Heart left ventricle (tissue), 16 donors: ENCODE results near the gene CADPS2. TPM values are rescaled to one million over a fixed set of nuclear protein-coding genes. Genes with fewer than 3 reads are reported as not detected.

Source experiments
- ATAC-seq, 4 donors: fragments of 200-7000 bp; cut with Tn5 transposase; one replicate each; pipeline ENCODE4 v1.9.1; 2020 to 2022; ENCODE audit warnings: moderate library complexity in 4 of 4, mild to moderate bottlenecking in 3 of 4, moderate number of reproducible peaks in 1 of 4
- DNase-seq, 5 donors: peaks; one replicate each; pipeline ENCODE4 v3.0.0-alpha.2; 2020
- H3K27ac ChIP-seq, 12 donors: fragments of 200-600 bp; sonication (generic) in 4 of 12; one replicate each; pipeline versions ENCODE4 v1.5.0 to v1.8.0; 2016 to 2022; ENCODE audit warnings: mild to moderate bottlenecking in 2 of 12
- H3K27me3 ChIP-seq, 9 donors: fragments of 200-600 bp; sonication (generic) in 2 of 9; one replicate each; pipeline versions ENCODE4 v1.5.1 to v1.8.0; 2016 to 2022; ENCODE audit warnings: mild to moderate bottlenecking in 3 of 9
- H3K36me3 ChIP-seq, 9 donors: fragments of 200-600 bp; sonication (generic) in 2 of 9; one replicate each; pipeline versions ENCODE4 v1.5.0 to v1.8.0; 2018 to 2022; ENCODE audit warnings: mild to moderate bottlenecking in 2 of 9
- H3K4me1 ChIP-seq, 12 donors: fragments of 200-600 bp; sonication (generic) in 4 of 12; one replicate each; pipeline versions ENCODE4 v1.5.0 to v1.8.0; 2016 to 2022; ENCODE audit warnings: mild to moderate bottlenecking in 3 of 12
- H3K4me3 ChIP-seq, 12 donors: fragments of 200-600 bp; sonication (generic) in 4 of 12; one replicate each; pipeline versions ENCODE4 v1.5.0 to v1.8.0; 2017 to 2022; ENCODE audit warnings: mild to moderate bottlenecking in 9 of 12, moderate library complexity in 4 of 12
- H3K9me3 ChIP-seq, 12 donors: fragments of 200-600 bp; sonication (generic) in 4 of 12; one replicate each; pipeline versions ENCODE4 v1.5.0 to v1.8.0; 2016 to 2022; ENCODE audit warnings: mild to moderate bottlenecking in 1 of 12
- CTCF ChIP-seq, 12 donors: fragments of 200-600 bp; sonication (generic) in 4 of 12; IDR thresholded peaks; one replicate each; pipeline versions ENCODE4 v1.5.0 to v1.8.0; 2018 to 2022; ENCODE audit warnings: antibody characterized with exemption in 12 of 12, mild to moderate bottlenecking in 5 of 12
- POLR2A ChIP-seq, 2 donors: fragments of 450-650 bp; IDR thresholded peaks; one replicate each; pipeline ENCODE4 v1.6.1; 2017; ENCODE audit warnings: antibody characterized with exemption in 2 of 2, mild to moderate bottlenecking in 2 of 2, moderate library complexity in 2 of 2
- WGBS, 4 donors: extraction: QIAGEN DNeasy Blood & Tissue Kit in 2 of 4; methylation state at CpG; one replicate each; pipeline versions ENCODE4 v1.1.5 to v1.1.7; 2013 to 2018; 5-methylcytosine and 5-hydroxymethylcytosine counted together
- intact Hi-C, 10 donors: fragments of 100-400 bp; cut with DNase I; formaldehyde crosslinking; loops; one replicate each; pipeline versions ENCODE4 v1.11.1 to v1.14.2; 2022
- polyA plus RNA-seq, 2 donors: library from polyadenylated mRNA; stranded (reverse); fragments of 200-250 nt; gene quantifications; one replicate each; pipeline ENCODE4 v1.2.3, GENCODE V29; 2013
- total RNA-seq, 9 donors: library from RNA; depleted of rRNA in 2 of 9; stranded (reverse); fragments of >200 nt in 2 of 9; fragmentation: NEBNext Ultra II Directional in 3 of 9; extraction: Animal tissue kit (Norgen Biotek cat#: 25700) in 3 of 9; gene quantifications; one replicate each; pipeline versions ENCODE4 v1.1.0 to v1.2.4, GENCODE V29; 2016 to 2023
- donor health status: ischemic (EF 13 %, LVEDD 7.1; RV severe dilation, severe dysfunction).
- donor health status: healthy with polysubstance abuse.
- donor health status: DM: no; HTN: yes; CAD: no.
- donor health status: DM: no; HTN: no; CAD: no.
- donor health status: ischemic (EF 25% LVEDD 6.9; RV normal size, moderate dysfunction).
- donor health status: ischemic (EF 25% LVEDD 5.7; RV mildly dilated, moderate dysfunction).
- donor health status: healthy.
- donor health status: DM: yes; HTN: yes; CAD: no.
- donor health status: ischemic (EF 35%, LVEDD 5.7; RV mildly dilated, moderate dysfunction).
- donor health status: nonischemic (EF 11% LVEDD 7.7; RV severe dilation, severe dysfunction).
- donor health status: DM: yes; HTN: yes; CAD: no.
- donor health status: PGD.
- donor health status: ischemic (EF 29% LVEDD 5.4; RV normal size, mild dysfunction).
- donor health status: nonischemic (EF 23%, LVEDD 6.1; RV moderate dilation, normal function).

The CADPS2 gene
- total and polyA plus RNA-seq, 11 donors, result 6.5 to 29.0 (median 10.3) TPM

DNA sequence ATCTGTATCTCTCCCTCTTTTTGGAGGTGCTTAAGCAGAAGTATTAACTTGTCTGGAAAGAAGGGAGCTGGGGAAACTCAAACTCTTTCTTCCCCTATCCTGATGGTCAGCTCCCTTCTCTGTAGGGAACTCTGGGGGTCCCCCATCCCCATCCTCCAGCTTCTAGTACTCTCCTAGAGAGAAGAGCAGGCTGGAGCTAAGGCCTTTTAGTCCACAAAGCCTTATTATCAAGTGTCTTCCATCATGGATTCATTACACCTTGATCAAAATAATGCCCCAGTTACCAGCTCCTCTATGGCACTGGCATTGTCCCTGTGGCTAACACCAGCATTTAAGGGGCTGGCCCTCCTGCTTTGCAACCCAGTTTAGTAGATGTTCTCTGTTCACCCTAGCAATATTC lies 35.7 kb downstream of the CADPS2 start:
- H3K4me3 ChIP-seq, result no peak overlapping the region
- intact Hi-C loops, result no loop called here
- no peaks in the 10 kb centered on the region for H3K9me3 ChIP-seq
- TF ChIP-seq CTCF (IDR thresholded peaks at IDR 0.05) (no peak), POLR2A (IDR thresholded peaks at IDR 0.05) (no peak)
- no peaks in the 10 kb centered on the region for H3K27me3 ChIP-seq
- ATAC-seq (no peak), DNase-seq (no peak)
- H3K4me1 ChIP-seq, result peaks cover 0 to 22% (median 3%) of the 10 kb centered on the region in 12 donors
- H3K27ac ChIP-seq, result no peak overlapping the region
- H3K36me3 ChIP-seq, result no peaks in the 10 kb centered on the region

GRCh38 chr7:122849957-122850328 lies 36.3 kb downstream of the CADPS2 start:
- Histone ChIP-seq H3K9me3 (no peaks in the 10 kb centered on the region), H3K27ac (no peak overlapping the region), H3K27me3 (no peaks in the 10 kb centered on the region), H3K4me1 (peaks cover 0 to 22% (median 3%) of the 10 kb centered on the region in 12 donors), H3K4me3 (no peak overlapping the region), H3K36me3 (no peaks in the 10 kb centered on the region)
- DNase-seq (no peak), ATAC-seq (no peak)
- TF ChIP-seq POLR2A (IDR thresholded peaks at IDR 0.05) (no peak), CTCF (IDR thresholded peaks at IDR 0.05) (no peak)
- intact Hi-C loops, result loop anchor here in 1 of 10 donors (5.0 kb wide), 1 partner anchor 48 kb away; no protein-coding TSS in a partner anchor
- 80 to 100% (median 81%) methylated on average over 1 to 3 of the region's 3 CpGs for WGBS, 4 donors

- peak overlapping the region in 4 of 12 donors; percentile 37 to 71 (median 46) for H3K27ac ChIP-seq
- DNase-seq (no peak), ATAC-seq (no peak)
- H3K4me3 ChIP-seq, result no peak overlapping the region
- peaks cover 0 to 22% (median 3%) of the 10 kb centered on the region in 12 donors for H3K4me1 ChIP-seq
- WGBS, 4 donors, result 52 to 71% (median 67%) methylated on average over 4 of the region's 4 CpGs
- no peaks in the 10 kb centered on the region for H3K27me3 ChIP-seq
- intact Hi-C loops, result loop anchor here in 1 of 10 donors (5.0 kb wide), 1 partner anchor 47 kb away; no protein-coding TSS in a partner anchor
- H3K36me3 ChIP-seq, result no peaks in the 10 kb centered on the region
- no peaks in the 10 kb centered on the region for H3K9me3 ChIP-seq
- TF ChIP-seq CTCF (IDR thresholded peaks at IDR 0.05) (no peak), POLR2A (IDR thresholded peaks at IDR 0.05) (no peak)
Observed at GRCh38 chr7:122849322-122849956, 36.8 kb downstream of the CADPS2 start.

DNA sequence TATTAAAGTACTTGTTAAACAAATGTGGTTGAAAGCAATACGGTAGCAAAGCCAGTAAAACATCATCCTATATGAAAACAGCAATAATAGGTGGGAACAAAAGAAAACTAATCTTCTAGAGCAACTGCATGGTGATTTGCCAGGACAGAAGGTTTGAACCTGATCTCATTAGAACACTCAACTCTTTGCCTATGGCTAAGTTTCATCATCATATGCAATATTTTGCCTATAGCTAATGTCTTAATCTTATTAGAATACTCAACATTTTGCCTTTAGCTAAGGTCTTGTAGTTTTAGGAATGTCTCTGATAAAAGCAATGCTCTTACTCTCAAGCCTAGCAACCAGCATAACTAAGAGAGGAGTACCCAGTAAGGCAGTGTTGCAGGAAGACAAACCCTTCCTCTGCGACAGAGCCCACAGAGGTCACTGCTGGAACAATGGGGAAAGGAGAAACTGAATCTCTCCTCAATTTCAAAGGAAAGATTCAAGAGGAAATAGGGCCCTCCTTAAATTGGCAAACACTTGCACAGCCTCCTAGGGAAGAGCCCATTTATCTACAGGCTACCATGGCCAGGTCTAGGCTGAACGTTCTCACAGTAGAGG lies 38.3 kb downstream of the CADPS2 start:
- 54 to 61% (median 57%) methylated on average over 3 of the region's 3 CpGs for WGBS, 4 donors
- peak; percentile 72 to 91 (median 80) for ATAC-seq

More for the DNA sequence above, 38.3 kb downstream of the CADPS2 start:
- Histone ChIP-seq H3K27me3 (no peaks in the 10 kb centered on the region), H3K9me3 (no peaks in the 10 kb centered on the region), H3K4me3 (no peak overlapping the region), H3K27ac (peak overlapping the region in 10 of 12 donors; percentile 50 to 80 (median 60)), H3K36me3 (no peaks in the 10 kb centered on the region), H3K4me1 (peaks cover 0 to 24% (median 6%) of the 10 kb centered on the region in 12 donors)
- intact Hi-C loops, result loop anchor here in 1 of 10 donors (5.0 kb wide), 1 partner anchor 46 kb away; no protein-coding TSS in a partner anchor
- no peak for TF ChIP-seq CTCF (IDR thresholded peaks at IDR 0.05)
- TF ChIP-seq POLR2A (IDR thresholded peaks at IDR 0.05), result no peak
- peak in 2 of 5 donors; percentile 20 to 29 for DNase-seq
